Chondrocyte (in vitro differentiated cells): Measurements from ENCODE around the gene HMGN2. TPM values are rescaled to one million over a fixed set of nuclear protein-coding genes. Genes with fewer than 3 reads are reported as not detected.

Experiments
- DNase-seq: peaks from one replicate; pipeline ENCODE4 v3.0.0; 2021; ENCODE audit warnings: mixed read lengths, low spot score
- H3K27ac Mint-ChIP-seq: one replicate; pipeline ENCODE4 v1.8.0; 2021; ENCODE audit warnings: mild to moderate bottlenecking, moderate library complexity, mixed read lengths; ENCODE audit not compliant: unreplicated experiment
- H3K27me3 Mint-ChIP-seq: 2 replicates; pipeline ENCODE4 v1.8.0; 2021; ENCODE audit warnings: low read depth, mixed read lengths
- H3K36me3 Mint-ChIP-seq: 2 replicates; pipeline ENCODE4 v1.8.0; 2021; ENCODE audit warnings: low read depth, mixed read lengths
- H3K4me1 Mint-ChIP-seq: 2 replicates; pipeline ENCODE4 v1.8.0; 2021; ENCODE audit warnings: low read depth, mild to moderate bottlenecking, mixed read lengths
- H3K4me3 Mint-ChIP-seq: one replicate; pipeline ENCODE4 v1.8.0; 2021; ENCODE audit warnings: mild to moderate bottlenecking, moderate library complexity, mixed read lengths; ENCODE audit not compliant: unreplicated experiment
- H3K9me3 Mint-ChIP-seq: 2 replicates; pipeline ENCODE4 v1.8.0; 2021; ENCODE audit warnings: low read depth, mixed read lengths
- total RNA-seq: library from RNA; stranded (reverse); gene quantifications from 3 replicates; pipeline ENCODE4 v1.2.1, GENCODE V29; 2021
- TF ChIP-seq, protein P1 (sequence below): fragments of 200-600 bp; sonication (generic); IDR thresholded peaks from 2 replicates; pipeline ENCODE4 v1.5.0; 2021; ENCODE audit warnings: antibody characterized with exemption, mild to moderate bottlenecking, moderate library complexity

HMGN2 gene
- total RNA-seq, 1 donor from 2014 or later, result 241 TPM

DNA sequence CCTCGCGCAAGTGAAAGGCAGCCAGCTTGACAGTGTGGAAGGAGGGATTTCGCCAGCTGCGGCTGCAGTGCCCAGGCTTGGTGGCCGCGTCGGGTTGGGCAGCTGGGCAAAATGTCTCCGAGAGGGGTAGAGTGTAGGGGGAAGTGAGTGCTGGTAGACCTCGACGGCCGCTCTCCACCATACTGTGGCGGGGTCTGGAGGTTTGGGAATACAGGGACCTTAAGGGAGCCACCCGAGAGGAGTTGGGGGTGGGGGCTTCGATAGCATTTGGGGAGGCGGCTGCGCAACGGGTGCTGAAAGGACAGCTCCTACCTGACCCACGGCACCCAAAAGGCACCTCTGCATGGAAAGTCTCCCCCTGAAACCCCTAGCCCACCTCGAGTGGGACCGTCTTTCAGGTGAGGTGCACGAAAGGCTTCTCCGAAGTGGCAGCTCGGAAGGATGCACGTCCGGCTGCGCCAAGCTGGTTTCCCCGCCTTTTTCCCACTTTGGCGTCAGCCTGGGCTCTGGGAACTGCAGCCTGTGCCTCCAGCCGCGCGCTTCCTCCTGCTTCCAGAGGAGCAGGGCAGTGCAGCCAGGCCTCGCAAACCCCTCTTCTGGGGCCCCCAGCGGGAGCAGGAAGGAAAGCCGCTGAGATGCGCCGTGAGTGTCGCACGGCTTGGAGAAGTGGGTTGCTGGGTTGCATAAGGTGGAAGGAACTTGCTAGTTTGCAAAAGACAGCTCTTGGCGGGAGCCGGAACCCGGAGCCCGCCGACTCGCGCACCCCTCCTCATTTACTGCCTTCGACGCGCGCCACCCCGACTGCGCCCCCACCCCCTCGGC is 531 bp upstream of the HMGN2 start:
- Mint-ChIP-seq H3K27me3 (no peaks in the 10 kb centered on the region), H3K4me3 (peak overlapping the region; percentile 84), H3K27ac (peak overlapping the region; percentile 98), H3K36me3 (peaks cover 27% of the 10 kb centered on the region), H3K4me1 (peaks cover 44% of the 10 kb centered on the region), H3K9me3 (no peaks in the 10 kb centered on the region)
- TF ChIP-seq, protein P1, sequence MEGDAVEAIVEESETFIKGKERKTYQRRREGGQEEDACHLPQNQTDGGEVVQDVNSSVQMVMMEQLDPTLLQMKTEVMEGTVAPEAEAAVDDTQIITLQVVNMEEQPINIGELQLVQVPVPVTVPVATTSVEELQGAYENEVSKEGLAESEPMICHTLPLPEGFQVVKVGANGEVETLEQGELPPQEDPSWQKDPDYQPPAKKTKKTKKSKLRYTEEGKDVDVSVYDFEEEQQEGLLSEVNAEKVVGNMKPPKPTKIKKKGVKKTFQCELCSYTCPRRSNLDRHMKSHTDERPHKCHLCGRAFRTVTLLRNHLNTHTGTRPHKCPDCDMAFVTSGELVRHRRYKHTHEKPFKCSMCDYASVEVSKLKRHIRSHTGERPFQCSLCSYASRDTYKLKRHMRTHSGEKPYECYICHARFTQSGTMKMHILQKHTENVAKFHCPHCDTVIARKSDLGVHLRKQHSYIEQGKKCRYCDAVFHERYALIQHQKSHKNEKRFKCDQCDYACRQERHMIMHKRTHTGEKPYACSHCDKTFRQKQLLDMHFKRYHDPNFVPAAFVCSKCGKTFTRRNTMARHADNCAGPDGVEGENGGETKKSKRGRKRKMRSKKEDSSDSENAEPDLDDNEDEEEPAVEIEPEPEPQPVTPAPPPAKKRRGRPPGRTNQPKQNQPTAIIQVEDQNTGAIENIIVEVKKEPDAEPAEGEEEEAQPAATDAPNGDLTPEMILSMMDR, result no peak
- peak; percentile 94 for DNase-seq

GRCh38 chr1:26472901-26473845 is 933 bp downstream of the HMGN2 start:
- Mint-ChIP-seq H3K27me3 (no peaks in the 10 kb centered on the region), H3K36me3 (peaks cover 25% of the 10 kb centered on the region), H3K27ac (peak overlapping the region; percentile 73), H3K4me3 (peak overlapping the region; percentile 85), H3K4me1 (peaks cover 44% of the 10 kb centered on the region), H3K9me3 (no peaks in the 10 kb centered on the region)
- TF ChIP-seq, protein P1, result no peak
- peak; percentile 98 for DNase-seq

DNA sequence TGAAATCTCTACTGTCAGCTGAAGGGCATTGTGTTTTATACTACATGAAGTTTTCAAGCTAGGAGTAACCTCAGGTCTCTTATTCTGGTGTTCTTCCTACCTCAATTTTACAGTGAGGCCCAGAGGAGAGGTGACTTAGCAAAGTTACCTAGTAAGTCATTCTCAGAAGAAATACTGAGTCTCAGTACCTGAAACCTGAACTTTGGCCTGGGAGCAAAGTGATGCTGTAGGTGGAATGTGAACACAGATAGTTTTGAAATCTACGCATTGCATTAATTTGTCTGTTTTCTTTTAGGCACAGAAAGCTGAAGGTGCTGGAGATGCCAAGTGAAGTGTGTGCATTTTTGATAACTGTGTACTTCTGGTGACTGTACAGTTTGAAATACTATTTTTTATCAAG is 2.6 kb downstream of the HMGN2 start:
- H3K27me3 Mint-ChIP-seq, result no peaks in the 10 kb centered on the region
- peak overlapping the region; percentile 27 for H3K27ac Mint-ChIP-seq
- TF ChIP-seq, protein P1, result no peak
- H3K4me1 Mint-ChIP-seq, result peaks cover 44% of the 10 kb centered on the region
- H3K9me3 Mint-ChIP-seq, result no peaks in the 10 kb centered on the region
- no peak overlapping the region for H3K4me3 Mint-ChIP-seq
- no peak for DNase-seq
- H3K36me3 Mint-ChIP-seq, result peaks cover 27% of the 10 kb centered on the region

- DNase-seq, result no peak
- Mint-ChIP-seq H3K4me1 (peaks cover 36% of the 10 kb centered on the region), H3K36me3 (peaks cover 26% of the 10 kb centered on the region), H3K27me3 (no peaks in the 10 kb centered on the region), H3K27ac (no peak overlapping the region), H3K4me3 (no peak overlapping the region), H3K9me3 (no peaks in the 10 kb centered on the region)
- TF ChIP-seq, protein P1, result no peak
These were observed 3.7 kb downstream of the HMGN2 start for GRCh38 chr1:26475989-26476388.

- Mint-ChIP-seq H3K4me1 (peaks cover 32% of the 10 kb centered on the region), H3K36me3 (peaks cover 26% of the 10 kb centered on the region), H3K27me3 (no peaks in the 10 kb centered on the region), H3K27ac (no peak overlapping the region), H3K9me3 (no peaks in the 10 kb centered on the region), H3K4me3 (no peak overlapping the region)
- DNase-seq, result no peak
- TF ChIP-seq, protein P1, result no peak
These were observed 4.7 kb downstream of the HMGN2 start for GRCh38 chr1:26476958-26477357.
